WI38 (cell line): ENCODE measurements around the gene MTHFD1.

ENCODE experiments used
- H3K4me3 ChIP-seq: 2 replicates; pipeline ENCODE4 v1.5.1; 2011; ENCODE audit warnings: low read depth, mild to moderate bottlenecking, control low read depth, low read length
- CTCF ChIP-seq: IDR thresholded peaks from 2 replicates; pipeline ENCODE4 v1.5.1; 2012; ENCODE audit warnings: low read depth, mild to moderate bottlenecking, control low read depth, low read length

The MTHFD1 gene

GRCh38 chr14:64410084-64410774, 22.1 kb downstream of the MTHFD1 start:
- no peak for TF ChIP-seq CTCF

GRCh38 chr14:64411001-64411400, 22.8 kb downstream of the MTHFD1 start:
- no peak overlapping the region for H3K4me3 ChIP-seq
- no peak for TF ChIP-seq CTCF

More at GRCh38 chr14:64410084-64410774, 22.1 kb downstream of the MTHFD1 start:
- H3K4me3 ChIP-seq = no peak overlapping the region

GRCh38 chr14:64412237-64412636, 24.1 kb downstream of the MTHFD1 start:
- no peak overlapping the region for H3K4me3 ChIP-seq
- TF ChIP-seq CTCF = no peak

- H3K4me3 ChIP-seq = no peak overlapping the region
- TF ChIP-seq CTCF = no peak
Measured at GRCh38 chr14:64416348-64416932, 28.3 kb downstream of the MTHFD1 start.

- H3K4me3 ChIP-seq = no peak overlapping the region
- TF ChIP-seq CTCF = no peak
Measured at GRCh38 chr14:64417055-64417770, 29.1 kb downstream of the MTHFD1 start.

GRCh38 chr14:64417771-64418125, 29.6 kb downstream of the MTHFD1 start:
- H3K4me3 ChIP-seq = no peak overlapping the region
- no peak for TF ChIP-seq CTCF

GRCh38 chr14:64419003-64419402, 30.9 kb downstream of the MTHFD1 start:
- TF ChIP-seq CTCF = no peak

More at GRCh38 chr14:64419003-64419402, 30.9 kb downstream of the MTHFD1 start:
- no peak overlapping the region for H3K4me3 ChIP-seq
